ENCODE results near the gene HOXD3.

HOXD3 gene

DNA sequence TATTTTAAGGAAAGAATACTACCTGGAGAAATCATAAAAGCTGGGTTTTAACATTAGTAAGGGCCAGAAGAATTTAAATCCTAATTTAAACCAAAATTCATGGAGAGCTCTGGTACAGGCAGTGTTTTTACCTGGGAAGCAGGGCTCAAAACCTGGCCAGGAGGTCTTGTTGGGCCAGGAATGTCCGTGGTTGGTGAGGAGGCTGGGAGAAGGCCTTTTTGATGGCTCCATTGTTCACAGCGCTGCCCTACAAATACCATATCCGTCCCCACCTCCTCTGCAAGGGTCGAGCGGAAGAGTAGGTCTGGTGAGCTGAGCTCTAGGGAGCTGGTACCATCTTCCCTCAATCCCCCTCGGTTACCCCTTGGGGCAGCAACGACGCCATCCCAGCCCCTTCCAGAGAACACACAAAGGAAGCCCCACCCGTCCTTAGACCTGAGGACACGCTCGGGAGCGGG lies 20.5 kb downstream of the HOXD3 start:
- no peak for DNase-seq (ENCODE audit: low read depth)

DNA sequence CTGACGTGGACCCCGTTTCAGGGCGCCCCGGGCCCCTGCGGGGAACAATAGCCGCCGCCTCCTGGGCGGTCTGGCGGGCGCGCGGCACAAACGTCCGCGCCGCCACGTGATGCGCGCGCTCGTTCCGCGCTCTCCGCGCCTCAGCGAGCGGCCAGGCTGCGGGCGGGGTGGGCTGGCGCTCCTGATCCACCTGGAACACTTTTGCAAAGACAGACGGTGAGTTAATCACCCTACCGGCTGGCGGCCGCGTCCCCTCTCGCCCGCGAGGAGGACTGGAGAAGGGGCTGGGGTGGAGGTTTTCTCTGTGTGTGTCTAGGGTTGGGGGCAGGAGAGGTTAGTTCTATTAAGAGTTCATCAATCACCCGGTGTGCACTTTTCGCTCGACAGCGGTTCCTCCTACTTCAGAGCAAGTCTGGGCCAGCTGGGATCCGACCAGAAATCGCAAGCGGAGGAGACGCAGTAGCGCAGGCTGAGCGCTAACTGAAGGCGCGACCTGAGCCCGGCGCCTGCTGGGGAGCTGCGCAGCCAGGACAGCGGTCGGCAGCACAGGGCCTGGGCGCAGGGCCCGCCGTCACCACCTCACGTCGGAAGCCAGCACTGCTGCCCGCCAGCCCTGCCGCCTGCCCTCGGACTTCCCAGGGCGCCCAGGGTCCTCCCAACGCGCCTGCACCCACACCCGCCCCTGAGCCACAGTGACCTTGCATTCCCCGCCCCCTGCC lies 21.1 kb downstream of the HOXD3 start:
- DNase-seq (ENCODE audit: low read depth) = no peak

DNA sequence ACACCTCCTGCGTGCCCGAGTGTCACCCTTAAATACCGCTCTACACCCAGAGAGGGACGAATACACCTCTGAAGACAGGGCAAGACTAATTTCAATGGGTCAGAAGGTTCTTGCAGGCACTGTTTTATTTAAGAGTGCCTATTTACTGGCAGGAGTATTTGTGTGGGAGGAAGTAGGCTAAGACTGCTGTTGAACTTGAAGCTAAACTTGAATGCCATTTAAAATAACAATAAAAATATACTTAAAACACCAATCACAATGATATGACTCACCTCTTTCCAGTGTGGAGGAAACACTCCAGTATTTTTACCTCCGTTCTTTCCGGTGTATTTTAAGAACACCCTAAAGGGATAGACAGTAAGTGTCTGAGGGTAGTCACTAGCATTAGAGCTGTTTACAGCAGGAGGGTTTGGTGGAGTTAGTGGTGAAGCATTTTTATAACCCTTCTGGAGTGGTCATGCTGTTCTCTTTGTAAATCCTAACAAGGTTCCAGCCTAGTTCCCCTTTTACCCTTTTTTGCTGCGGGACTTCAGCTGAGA lies 21.7 kb downstream of the HOXD3 start:
- no peak for DNase-seq (ENCODE audit: low read depth)

DNA sequence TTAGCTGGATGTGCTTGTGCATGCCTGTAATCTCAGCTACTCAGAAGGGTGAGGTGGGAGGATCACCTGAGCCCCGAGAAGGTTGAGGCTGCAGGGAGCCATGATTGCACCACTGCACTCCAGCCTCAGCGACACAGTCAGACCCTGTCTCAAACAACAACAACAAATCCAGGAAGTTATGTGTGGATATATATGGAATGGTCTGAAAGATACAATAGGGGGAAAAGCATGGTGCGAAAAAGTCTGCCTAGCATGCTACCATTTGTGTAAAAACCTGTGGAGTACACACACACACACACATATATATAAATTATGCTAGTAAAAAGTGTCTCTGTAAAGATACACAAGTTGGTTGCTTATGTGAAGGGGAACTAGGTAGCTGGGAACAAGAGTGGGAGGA lies 24.4 kb downstream of the HOXD3 start:
- DNase-seq (ENCODE audit: low read depth) = no peak

DNA sequence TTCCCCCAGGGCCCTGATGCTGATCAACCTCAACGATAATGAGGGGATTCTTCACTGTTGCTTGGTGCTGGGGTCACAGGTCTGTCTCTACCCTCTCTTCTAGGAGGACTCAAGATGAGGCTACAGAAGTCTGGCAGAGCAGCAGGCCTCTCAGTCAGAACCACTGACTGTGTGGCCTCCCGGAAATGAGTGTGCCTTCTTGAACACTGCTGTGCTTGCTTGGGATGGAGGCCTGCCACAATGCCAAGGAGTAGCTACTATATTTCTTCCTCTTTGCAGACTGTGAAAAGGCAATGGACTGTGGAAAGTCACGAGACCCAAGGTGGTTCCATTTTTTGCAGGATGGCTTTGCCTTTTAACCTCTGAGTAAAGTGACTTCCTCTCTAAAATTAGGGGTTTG lies 25.6 kb downstream of the HOXD3 start:
- DNase-seq (ENCODE audit: low read depth) = no peak

DNA sequence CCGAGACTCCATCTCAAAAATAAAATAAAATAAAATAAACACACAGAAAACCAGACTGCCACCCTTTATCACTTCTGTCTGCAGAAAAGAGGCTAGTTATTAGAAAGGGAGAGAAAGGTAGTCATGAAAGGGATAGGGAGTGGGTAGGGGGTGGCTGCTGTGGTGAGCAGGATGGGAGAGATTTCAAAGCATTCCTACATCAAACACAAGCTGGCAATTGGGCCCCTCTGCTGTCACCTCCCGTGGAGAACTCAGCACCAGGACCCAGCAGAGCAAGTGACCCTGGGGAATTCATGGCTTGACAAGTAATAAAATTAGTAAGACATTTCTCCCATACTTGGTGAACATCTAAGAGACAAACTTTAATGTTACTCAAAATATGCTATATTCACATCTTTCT lies 27.6 kb downstream of the HOXD3 start:
- no peak for DNase-seq (ENCODE audit: low read depth)

DNA sequence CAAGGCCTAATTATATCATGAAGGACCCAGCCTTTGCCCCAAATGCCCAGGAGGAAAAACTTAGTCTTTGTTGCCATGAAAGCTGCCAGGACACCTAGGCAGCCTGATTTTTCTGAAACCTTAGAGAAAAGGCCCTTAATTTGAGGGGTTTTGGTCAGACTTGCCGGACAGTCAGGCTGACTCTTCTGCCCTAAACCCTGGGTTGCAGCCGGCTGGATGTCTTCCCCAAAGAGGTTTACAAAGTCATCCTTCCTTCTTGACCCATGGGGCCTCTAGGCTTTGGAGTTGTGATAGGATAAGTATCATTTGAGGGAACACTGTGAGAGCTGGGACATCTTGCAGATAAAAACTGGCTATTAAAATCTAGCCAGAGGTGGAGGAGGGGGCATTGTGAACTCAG lies 28.9 kb downstream of the HOXD3 start:
- DNase-seq (ENCODE audit: low read depth) = no peak

DNA sequence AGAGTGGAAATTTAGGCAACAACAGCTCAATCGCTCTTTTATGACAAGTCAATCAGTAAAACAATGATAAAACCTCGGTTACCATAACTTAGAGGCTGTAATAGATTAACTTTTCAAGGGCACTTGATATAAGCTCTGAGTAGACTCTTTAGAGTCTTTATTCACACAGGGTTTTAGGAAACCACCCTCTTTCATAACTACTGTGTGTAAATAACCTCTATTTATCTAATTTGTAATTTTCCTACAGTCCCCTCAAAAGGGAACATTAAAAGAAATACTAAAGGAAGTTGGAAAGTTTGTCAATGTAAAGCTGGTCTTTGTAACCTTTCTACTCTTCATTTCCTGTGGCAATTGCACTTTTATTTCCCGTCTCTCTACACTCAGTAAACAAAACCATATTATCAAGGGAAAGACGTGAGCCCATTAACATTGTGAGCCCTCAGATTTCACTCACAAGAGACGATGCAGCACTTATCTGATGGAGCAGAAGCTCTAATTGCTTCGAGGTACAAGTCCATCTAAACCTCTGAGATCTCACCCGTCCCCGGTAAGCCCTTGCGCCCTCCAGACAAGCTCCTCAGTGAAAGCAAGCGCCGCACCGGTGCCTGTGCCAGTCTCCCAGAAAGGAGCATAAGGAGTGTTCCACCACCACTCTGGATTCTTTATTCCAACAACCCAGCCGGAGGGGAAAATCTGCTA lies 30.2 kb downstream of the HOXD3 start:
- DNase-seq (ENCODE audit: low read depth) = no peak

DNA sequence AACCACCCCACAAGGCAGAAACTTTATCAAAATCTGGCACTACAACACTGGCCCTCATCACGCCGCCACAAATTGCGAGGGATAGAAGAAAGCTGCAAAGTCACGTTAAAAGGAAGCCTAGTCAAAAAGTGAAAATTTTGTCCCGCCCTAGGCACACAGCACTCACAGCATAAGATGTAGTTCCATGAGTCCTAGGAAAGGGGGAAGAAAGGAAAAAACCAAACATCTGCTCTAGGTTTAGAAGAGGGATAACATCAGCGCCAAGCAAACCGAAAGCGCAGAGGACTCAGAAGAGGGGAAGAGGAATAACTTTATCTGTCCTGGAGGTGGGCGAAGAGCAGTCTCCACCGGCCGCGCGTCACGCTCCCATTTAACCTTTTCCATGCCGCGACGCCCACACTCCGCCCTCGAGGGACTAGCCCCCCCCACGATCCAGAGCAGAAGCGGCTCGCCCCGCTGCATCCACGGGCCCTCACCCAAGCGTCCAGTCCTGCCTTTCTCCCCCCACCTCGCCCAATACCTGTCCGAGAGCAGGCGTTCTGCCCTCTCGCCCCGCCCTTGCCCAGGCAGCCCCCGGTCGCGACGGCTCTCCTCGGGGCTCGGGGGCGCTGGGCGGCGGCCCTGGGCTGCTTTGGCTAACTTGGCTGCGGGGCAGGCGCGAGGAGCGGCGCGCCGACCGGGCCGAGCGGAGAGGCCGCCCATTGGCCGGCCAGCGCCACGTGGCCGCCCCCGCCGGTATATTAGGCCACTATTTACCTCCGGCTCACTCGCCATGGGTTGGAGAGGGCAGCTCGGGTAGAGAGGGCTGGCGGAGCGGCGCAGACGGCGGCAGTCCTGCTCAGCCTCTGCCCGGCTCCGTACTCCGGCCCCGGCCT lies 31.0 kb downstream of the HOXD3 start, which contains the start of gene HOXD1:
Gene HOXD1 (plus strand): TSS at position 770 of the 875 bp plus-strand sequence. CDS start 134 bp downstream, outside the sequence.
- no peak for DNase-seq (ENCODE audit: low read depth)

DNA sequence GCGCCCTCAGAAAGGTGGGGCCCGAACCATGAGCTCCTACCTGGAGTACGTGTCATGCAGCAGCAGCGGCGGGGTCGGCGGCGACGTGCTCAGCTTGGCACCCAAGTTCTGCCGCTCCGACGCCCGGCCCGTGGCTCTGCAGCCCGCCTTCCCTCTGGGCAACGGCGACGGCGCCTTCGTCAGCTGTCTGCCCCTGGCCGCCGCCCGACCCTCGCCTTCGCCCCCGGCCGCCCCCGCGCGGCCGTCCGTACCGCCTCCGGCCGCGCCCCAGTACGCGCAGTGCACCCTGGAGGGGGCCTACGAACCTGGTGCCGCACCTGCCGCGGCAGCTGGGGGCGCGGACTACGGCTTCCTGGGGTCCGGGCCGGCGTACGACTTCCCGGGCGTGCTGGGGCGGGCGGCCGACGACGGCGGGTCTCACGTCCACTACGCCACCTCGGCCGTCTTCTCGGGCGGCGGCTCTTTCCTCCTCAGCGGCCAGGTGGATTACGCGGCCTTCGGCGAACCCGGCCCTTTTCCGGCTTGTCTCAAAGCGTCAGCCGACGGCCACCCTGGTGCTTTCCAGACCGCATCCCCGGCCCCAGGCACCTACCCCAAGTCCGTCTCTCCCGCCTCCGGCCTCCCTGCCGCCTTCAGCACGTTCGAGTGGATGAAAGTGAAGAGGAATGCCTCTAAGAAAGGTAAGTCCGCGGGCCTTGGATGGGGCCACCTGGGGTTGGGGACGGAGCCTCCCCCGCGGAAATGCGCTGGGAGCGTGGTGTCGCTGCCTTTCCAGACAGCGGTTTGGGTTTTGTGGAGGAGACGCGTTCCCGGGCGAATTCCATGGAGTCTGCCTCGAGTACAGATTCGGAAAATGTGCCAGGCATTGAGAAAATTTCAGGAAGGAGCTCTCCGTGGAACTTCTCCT lies 31.9 kb downstream of the HOXD3 start:
- DNase-seq (ENCODE audit: low read depth) = no peak

DNA sequence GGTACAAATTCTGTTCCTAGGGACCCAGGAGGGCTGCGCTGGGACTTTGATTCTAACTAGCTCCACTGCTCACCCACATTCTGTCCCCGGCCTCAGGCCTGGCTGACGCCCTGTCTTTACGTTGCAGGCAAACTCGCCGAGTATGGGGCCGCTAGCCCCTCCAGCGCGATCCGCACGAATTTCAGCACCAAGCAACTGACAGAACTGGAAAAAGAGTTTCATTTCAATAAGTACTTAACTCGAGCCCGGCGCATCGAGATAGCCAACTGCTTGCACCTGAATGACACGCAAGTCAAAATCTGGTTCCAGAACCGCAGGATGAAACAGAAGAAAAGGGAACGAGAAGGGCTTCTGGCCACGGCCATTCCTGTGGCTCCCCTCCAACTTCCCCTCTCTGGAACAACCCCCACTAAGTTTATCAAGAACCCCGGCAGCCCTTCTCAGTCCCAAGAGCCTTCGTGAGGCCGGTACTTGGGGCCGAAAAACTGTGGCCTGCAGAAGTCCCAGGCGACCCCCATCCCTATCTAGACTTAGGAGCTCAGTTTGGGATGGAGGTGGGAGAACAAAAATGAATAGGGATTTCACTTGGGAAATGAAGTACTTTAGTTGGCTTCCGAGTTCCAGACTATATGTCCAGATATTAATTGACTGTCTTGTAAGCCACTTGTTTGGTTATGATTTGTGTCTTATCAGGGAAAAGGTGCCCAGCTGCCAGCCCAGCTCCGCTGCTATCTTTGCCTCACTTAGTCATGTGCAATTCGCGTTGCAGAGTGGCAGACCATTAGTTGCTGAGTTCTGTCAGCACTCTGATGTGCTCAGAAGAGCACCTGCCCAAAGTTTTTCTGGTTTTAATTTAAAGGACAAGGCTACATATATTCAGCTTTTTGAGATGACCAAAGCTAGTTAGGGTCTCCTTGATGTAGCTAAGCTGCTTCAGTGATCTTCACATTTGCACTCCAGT lies 32.9 kb downstream of the HOXD3 start:
- no peak for DNase-seq (ENCODE audit: low read depth)

DNA sequence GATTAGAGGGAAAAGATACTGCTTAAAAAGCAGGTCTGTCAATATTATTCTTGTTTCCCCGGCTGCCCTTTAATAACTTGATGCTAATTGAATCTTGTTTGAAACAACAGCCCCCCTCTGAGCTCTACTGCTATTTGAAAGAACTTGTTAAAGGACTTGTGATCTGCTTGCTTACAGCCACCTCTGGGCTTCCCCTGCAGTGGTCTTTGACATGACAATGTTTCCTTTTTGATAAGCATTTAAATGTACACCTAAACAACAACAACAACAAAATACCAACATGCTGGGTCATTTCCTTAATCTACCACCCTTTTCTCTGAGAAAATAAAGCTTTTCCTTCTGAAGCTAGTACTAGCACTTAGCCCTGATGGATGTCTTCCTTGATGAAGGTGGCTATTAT lies 35.2 kb downstream of the HOXD3 start:
- no peak for DNase-seq (ENCODE audit: low read depth)

DNA sequence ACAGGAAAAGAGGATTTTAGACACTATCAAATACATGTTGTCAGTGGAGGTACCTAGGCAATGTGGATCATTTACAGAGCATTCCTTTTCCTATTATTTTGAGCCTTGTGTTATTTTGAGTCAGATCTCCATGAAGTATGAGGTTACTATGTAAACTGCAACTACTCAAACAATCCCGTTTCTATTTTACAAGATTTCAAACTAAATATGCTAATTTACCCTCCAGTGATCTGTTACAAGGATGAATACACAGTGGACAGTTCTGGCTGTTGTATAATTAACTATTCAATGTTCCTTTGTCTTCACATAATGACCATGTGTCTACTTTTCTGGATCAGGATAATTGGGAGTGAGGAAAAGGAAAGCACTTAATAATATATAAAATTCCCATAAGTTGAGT lies 35.9 kb downstream of the HOXD3 start:
- DNase-seq (ENCODE audit: low read depth) = no peak

DNA sequence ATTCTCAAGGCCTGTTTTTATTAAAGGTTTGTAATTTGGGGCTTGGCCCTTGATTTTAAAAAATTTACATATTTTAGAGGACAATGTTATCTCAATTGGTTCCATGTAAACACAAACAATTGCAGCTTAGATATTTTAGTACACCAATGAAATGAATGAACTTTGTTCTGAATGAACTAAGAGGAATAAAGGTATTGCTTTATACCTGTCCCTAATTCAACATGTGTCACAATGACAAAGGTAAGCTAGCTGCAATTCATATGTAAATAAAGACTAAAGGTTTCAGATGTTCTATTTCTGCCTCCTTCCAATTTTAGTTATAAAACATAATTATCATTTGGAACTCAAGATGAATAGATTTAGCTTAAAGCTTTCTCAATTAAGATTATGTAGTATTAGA lies 42.8 kb downstream of the HOXD3 start:
- DNase-seq (ENCODE audit: low read depth) = no peak

DNA sequence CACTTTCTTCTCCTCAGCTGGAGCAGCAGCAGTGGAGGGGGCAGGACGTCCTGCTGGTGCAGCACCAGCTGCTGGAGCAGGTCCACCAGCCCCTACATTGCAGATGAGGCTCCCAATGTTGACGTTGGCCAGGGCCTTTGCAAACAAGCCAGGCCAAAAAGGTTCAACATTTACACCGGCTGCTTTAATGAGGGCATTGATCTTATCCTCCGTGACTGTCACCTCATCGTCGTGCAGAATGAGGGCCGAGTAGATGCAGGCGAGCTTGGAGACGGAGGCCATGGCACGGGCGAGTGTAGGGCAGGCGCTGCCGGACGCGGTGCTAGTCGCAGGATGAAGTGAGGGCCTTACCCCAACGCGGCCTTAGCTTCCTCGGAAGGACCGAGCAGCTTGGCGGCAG lies 43.9 kb downstream of the HOXD3 start:
- DNase-seq (ENCODE audit: low read depth) = no peak

DNA sequence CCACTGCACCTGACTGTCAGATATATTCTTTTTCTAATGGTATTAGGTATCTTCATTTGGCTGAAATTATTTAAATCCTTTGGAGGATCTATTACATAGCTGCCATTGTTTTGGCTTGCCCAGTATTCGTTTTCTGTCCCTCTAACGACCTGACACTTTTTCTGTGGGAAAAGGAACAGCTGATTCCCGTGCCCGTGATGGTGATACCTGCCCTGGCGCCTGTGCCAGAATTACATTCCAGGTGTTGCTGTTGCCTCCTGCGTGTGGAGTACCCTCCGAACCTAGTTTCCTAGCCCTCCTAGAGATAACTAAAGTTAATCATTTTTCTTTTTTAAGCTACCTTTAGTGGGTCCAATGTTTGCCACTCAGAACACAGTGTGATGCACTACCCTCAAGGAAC lies 45.4 kb downstream of the HOXD3 start:
- no peak for DNase-seq (ENCODE audit: low read depth)

DNA sequence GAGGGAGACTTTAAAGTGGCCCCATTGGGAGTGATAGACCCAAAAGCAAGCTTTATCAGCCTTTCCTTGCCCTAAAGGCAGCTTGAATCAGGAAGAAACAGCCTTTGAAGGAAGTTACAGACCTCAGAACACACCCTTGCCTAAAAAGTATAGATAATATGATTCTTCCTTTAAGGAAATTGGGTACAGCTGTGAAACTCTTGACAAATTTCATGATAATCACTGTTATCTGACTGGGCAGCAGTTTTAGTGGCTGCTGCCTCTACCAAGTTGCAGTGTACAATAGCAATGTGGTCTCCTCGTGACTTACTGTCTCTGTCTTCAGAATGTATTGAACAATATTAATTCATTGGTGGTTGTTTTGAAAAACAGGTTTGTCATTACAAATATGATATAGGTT lies 48.0 kb downstream of the HOXD3 start:
- DNase-seq (ENCODE audit: low read depth) = no peak

DNA sequence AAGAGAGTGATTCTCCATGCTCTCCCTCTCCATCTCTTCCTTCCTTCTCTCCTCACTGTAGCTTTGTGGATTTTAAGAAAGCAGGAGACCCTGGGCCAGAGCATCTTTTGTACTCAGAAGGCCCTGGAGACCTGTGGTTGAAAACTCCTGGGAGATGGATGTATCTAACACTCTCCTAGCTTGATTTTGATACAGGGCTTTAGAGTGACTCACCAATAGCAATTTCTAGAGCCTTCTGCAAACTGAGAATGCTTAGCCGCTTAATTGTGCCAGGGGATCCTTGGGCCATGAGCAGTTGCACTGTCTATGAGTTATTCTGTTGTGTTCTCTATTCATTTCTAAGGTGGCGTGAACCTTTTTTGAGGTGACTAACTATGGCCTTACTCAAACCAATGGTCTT lies 49.0 kb downstream of the HOXD3 start:
- no peak for DNase-seq (ENCODE audit: low read depth)

DNA sequence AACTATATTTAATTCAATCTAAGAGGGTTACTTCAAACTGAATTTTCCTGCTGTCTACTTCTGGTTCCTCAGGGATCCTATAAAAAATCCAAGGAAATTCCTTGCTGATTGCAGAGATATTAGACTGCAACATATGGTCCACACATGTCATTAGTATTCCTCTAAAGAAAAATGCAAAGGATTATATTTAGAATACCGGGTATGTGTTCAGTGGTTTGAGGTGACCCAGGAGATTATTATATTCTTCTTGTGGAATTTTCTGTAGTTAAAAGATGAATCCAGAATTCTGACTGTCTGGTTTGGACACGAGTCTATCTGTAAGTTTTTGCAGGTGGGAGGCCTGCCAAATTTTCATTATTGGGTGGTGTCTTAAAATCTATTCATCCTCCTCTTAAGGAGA lies 49.6 kb downstream of the HOXD3 start:
- no peak for DNase-seq (ENCODE audit: low read depth)

DNA sequence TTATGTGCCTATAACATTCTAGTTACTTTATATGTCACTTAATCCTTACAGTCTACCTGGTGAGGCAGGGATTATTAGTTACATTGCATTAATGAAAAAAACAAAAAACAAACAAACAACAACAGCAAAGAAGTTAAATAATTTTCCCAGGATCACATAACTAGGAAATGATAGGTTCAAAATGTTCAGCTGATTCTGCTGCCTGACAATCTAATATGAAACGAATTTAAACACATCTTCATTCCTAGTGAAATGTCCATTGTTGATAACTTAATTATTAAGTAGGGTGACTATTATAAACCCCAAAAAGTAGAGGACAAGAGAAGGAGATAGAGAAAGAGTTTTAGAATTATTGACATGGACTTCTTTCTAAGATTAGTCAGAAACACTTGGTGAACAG lies 54.0 kb downstream of the HOXD3 start:
- DNase-seq (ENCODE audit: low read depth) = no peak
